AG04450 (cell line): ENCODE results near the gene RADX. TPM values are rescaled to one million over a fixed set of nuclear protein-coding genes. Genes with fewer than 3 reads are reported as not detected.
"Not testable (repeated sequence)": the region's sequence is repeated elsewhere in the genome, so short reads cannot be mapped to it uniquely, and the experiment has no call there.

ENCODE experiments used
- CTCF ChIA-PET: fragments of 300-600, 350-600 bp; formaldehyde crosslinking; extraction: SDS; loops from one replicate; lab custom pipeline; 2022; ENCODE audit warnings: antibody characterized with exemption, inconsistent platforms; lab: Charles Lee
- POLR2A ChIA-PET: fragments of 350-600 bp; formaldehyde crosslinking; extraction: SDS; loops from one replicate; lab custom pipeline; 2021; ENCODE audit warnings: antibody characterized with exemption, inconsistent platforms; lab: Yijun Ruan, JAX
- DNase-seq: peaks from one replicate; pipeline ENCODE4 v3.0.0-alpha.2; 2011; ENCODE audit warnings: low read depth, low spot score
- H3K27ac ChIP-seq: one replicate; pipeline ENCODE4 v1.5.1; 2012; ENCODE audit warnings: low read depth, low read length, control low read depth
- H3K27me3 ChIP-seq: one replicate; pipeline ENCODE4 v1.6.0; 2012; ENCODE audit warnings: low read length; ENCODE audit not compliant: control insufficient read depth, insufficient read depth
- H3K4me3 ChIP-seq: 2 replicates; pipeline ENCODE4 v1.5.1; 2011; ENCODE audit warnings: mild to moderate bottlenecking, low read depth, low read length, control low read depth
- H3K9me3 ChIP-seq: 2 replicates; pipeline ENCODE4 v1.5.1; 2012; ENCODE audit warnings: low read length; ENCODE audit not compliant: control insufficient read depth, insufficient read depth
- polyA plus RNA-seq: library from polyadenylated mRNA; depleted of rRNA; stranded (reverse); fragments of >200 nt; gene quantifications from 2 replicates; pipeline ENCODE4 v1.2.3, GENCODE V29; 2011
- TF ChIP-seq, protein P1 (sequence below): IDR thresholded peaks from 2 replicates; pipeline ENCODE4 v1.5.1; 2011; ENCODE audit warnings: low read depth, low read length, control low read depth, inconsistent platforms

The RADX gene
- polyA plus RNA-seq, 1 experiment = 1.8 TPM

DNA sequence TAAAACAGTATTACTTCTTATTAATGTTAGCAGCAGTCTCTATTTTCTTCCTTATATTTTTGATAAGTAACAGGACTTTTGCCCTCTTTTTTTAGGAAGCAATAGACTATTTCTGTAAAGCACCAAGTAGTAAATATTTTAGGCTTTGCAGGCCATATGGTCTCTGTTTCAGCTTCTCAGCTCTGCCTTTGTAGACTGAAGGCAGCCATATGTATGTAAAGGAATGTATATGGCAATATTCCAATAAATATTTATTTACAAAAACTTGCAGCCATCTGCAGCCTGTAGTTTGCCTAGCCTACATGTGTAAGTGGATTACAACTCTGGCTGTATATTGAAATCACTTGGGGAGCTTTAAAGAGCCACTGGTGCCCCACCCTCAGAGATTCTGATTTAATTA lies 15.0 kb downstream of the RADX start:
- Histone ChIP-seq H3K27ac (no peak overlapping the region), H3K9me3 (no peaks in the 10 kb centered on the region), H3K4me3 (no peak overlapping the region), H3K27me3 (no peaks in the 10 kb centered on the region)
- ChIA-PET POLR2A (no interaction called here), CTCF (no interaction called here)
- TF ChIP-seq, protein P1, sequence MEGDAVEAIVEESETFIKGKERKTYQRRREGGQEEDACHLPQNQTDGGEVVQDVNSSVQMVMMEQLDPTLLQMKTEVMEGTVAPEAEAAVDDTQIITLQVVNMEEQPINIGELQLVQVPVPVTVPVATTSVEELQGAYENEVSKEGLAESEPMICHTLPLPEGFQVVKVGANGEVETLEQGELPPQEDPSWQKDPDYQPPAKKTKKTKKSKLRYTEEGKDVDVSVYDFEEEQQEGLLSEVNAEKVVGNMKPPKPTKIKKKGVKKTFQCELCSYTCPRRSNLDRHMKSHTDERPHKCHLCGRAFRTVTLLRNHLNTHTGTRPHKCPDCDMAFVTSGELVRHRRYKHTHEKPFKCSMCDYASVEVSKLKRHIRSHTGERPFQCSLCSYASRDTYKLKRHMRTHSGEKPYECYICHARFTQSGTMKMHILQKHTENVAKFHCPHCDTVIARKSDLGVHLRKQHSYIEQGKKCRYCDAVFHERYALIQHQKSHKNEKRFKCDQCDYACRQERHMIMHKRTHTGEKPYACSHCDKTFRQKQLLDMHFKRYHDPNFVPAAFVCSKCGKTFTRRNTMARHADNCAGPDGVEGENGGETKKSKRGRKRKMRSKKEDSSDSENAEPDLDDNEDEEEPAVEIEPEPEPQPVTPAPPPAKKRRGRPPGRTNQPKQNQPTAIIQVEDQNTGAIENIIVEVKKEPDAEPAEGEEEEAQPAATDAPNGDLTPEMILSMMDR = no peak
- no peak for DNase-seq

DNA sequence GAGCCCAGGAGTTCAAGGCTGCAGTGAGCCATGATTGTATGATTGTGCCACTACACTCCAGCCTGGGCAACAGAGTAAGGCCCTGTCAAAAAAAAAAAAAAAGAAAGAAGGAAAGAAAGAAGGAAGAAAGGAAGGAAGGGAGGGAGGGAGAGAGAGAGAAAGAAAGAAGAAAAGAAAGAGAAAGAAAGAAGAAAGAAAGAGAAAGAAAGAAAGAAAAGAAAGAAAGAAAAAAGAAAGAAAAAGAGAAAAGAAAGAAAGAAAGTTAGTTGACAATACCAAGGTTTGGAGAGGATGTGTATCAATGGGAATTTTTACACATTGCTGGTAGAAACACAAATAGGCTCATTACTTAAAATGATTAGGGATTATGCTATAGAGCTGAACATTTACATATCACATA lies 19.8 kb downstream of the RADX start:
- Histone ChIP-seq H3K27ac (no peak overlapping the region), H3K4me3 (no peak overlapping the region), H3K27me3 (no peaks in the 10 kb centered on the region), H3K9me3 (no peaks in the 10 kb centered on the region)
- no peak for DNase-seq
- CTCF ChIA-PET = no interaction called here
- TF ChIP-seq, protein P1 = no peak
- POLR2A ChIA-PET = no interaction called here

DNA sequence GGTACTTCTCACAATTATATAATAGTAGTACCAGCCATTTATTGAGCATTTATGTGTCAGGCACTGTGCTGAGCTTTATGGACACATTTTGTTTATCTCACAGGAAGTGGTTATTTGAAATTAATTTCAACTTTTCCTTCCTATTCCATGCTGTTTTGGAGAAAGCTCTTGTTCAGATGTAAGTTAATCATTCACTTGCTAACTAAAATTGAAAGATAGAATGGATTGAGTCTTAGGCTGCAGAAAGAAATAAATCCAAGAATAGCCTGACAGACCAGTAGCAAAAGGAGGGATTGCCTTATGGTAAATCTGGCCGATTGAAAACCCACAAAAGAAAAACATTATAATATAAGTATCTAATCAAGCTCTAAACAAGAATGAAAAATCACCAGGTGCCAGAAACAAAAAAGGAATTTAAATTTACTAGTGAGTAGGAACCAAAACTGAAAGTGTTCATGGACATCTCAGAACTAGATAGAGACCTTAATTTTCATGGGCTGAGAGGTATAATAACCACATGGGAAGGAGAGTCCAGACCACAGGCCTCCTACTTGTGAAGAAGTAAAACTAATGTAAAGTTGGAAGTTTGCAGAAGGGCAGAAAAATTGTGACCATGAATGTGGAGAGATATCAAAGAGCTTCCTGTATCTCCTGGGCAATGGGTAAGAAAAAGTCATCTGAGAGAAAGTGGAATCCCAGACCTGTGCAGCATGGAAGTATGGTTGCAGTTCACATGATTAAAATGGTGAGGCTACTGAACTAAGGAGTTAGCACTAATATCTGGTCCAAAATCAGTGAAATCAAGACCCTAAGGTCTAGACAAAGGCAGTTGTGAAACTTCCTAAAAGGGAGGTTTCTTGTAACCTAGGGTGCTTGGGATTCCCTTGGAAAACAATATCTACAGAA lies 38.0 kb downstream of the RADX start:
- ChIA-PET POLR2A (no interaction called here), CTCF (no interaction called here)
- no peaks in the 10 kb centered on the region for H3K27me3 ChIP-seq

DNA sequence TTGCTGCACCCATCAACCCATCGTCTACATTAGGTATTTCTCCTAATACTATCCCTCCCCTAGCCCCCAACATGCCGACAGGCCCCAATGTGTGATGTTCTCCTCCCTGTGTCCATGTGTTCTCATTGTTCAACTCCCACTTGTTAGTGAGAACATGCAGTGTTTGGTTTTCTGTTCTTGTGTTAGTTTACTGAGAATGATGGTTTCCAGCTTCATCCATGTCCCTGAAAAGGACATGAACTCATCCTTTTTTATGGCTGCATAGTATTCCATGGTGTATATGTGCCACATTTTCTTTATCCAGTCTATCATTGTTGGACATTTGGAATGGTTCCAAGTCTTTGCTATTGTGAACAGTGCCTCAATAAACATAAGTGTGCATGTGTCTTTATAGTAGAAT lies 41.8 kb downstream of the RADX start:
- H3K27me3 ChIP-seq, H3K9me3 ChIP-seq, H3K27ac ChIP-seq, H3K4me3 ChIP-seq, POLR2A ChIA-PET, DNase-seq, CTCF ChIA-PET: not testable (repeated sequence)

More for the DNA sequence above, 38.0 kb downstream of the RADX start:
- H3K4me3 ChIP-seq = no peak overlapping the region
- no peak for DNase-seq
- H3K27ac ChIP-seq = no peak overlapping the region
- TF ChIP-seq, protein P1 = no peak
- no peaks in the 10 kb centered on the region for H3K9me3 ChIP-seq

DNA sequence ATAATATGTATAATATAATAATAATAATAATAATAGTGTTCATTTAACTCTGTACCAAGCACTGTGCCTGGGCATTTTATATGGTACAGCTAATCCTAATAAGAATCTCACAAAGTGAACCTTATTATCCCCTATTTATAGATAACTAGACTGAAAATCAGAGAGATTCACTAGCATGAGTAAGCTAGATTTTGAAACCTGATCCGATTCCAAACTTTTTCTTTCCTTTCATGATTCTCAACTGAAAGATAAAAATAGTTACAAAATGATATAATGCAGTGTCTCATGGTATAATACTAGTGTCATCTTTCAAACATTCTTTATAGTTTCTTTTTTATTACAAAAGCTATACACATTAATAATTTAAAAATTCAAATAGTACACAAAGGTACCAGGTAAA lies 58.9 kb downstream of the RADX start:
- Histone ChIP-seq H3K27ac (no peak overlapping the region), H3K27me3 (no peaks in the 10 kb centered on the region), H3K9me3 (no peaks in the 10 kb centered on the region), H3K4me3 (no peak overlapping the region)
- ChIA-PET CTCF (no interaction called here), POLR2A (no interaction called here)
- DNase-seq = no peak
- TF ChIP-seq, protein P1 = no peak
